Measurements from ENCODE around the gene SPANXN2.
A peak's percentile ranks its signal among the peaks of the same experiment; 100 is the strongest.

The SPANXN2 gene

DNA sequence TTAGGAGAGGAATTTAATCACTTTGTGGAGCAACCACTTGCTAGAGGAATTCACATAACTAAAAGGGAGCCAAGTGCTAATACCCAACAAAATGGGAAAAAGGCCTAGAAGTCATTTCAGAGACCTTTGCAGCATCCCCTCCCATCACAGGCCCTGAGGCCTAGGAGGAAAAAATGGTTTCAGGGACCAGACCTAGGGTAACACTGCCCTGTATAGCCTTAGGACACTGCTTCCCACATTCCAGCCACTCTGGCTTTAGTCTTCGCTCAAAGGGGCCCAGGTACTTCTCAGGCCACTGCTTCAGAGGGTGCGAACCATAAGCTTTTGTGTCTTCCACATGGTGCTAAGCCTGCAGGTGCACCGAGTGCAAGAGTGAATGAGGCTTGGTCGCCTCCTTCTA is 19.1 kb downstream of the SPANXN2 start:
- CTCF ChIA-PET, result no interaction called here

DNA sequence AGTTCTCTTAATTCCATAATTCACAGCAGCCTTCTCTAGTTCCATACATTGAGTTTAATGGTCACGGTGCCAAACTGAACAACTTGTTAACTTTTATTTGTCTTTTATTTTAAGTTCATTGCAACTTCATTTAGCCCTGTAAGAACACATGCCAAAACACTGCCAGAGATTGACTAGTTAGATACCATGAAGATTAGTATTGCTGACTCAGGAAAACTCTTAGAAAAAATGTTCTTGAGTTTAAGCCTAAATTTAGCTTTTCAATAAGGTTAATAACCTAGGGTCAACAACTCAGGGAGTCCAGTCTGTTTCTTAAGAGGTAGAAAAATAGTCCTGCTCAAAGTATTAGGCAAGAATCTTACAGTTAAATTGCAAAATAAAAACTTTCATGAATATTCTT is 25.7 kb downstream of the SPANXN2 start:
- CTCF ChIA-PET, result no interaction called here
- no peak for DNase-seq (ENCODE audit: low spot score)
- POLR2A ChIA-PET (ENCODE audit: low non-redundant PET), result no interaction called here
- TF ChIP-seq, protein P1, sequence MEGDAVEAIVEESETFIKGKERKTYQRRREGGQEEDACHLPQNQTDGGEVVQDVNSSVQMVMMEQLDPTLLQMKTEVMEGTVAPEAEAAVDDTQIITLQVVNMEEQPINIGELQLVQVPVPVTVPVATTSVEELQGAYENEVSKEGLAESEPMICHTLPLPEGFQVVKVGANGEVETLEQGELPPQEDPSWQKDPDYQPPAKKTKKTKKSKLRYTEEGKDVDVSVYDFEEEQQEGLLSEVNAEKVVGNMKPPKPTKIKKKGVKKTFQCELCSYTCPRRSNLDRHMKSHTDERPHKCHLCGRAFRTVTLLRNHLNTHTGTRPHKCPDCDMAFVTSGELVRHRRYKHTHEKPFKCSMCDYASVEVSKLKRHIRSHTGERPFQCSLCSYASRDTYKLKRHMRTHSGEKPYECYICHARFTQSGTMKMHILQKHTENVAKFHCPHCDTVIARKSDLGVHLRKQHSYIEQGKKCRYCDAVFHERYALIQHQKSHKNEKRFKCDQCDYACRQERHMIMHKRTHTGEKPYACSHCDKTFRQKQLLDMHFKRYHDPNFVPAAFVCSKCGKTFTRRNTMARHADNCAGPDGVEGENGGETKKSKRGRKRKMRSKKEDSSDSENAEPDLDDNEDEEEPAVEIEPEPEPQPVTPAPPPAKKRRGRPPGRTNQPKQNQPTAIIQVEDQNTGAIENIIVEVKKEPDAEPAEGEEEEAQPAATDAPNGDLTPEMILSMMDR (conservative IDR thresholded peaks at IDR 0.05; ENCODE audit: low read depth), result no peak
- H3K27ac ChIP-seq, result no peak overlapping the region

More for the DNA sequence above, 19.1 kb downstream of the SPANXN2 start:
- TF ChIP-seq, protein P1 (conservative IDR thresholded peaks at IDR 0.05; ENCODE audit: low read depth), result no peak
- no peak overlapping the region for H3K27ac ChIP-seq
- POLR2A ChIA-PET (ENCODE audit: low non-redundant PET), result no interaction called here
- no peak for DNase-seq (ENCODE audit: low spot score)

- ChIA-PET CTCF (no interaction called here), POLR2A (ENCODE audit: low non-redundant PET) (no interaction called here)
- TF ChIP-seq, protein P1 (conservative IDR thresholded peaks at IDR 0.05; ENCODE audit: low read depth), result no peak
- H3K27ac ChIP-seq, result no peak overlapping the region
- DNase-seq (ENCODE audit: low spot score), result no peak
Observed at GRCh38 chrX:143683486-143683885, 37.1 kb downstream of the SPANXN2 start.

- CTCF ChIA-PET, result no interaction called here
- H3K27ac ChIP-seq, result no peak overlapping the region
- no peak for DNase-seq (ENCODE audit: low spot score)
- POLR2A ChIA-PET (ENCODE audit: low non-redundant PET), result no interaction called here
- TF ChIP-seq, protein P1 (conservative IDR thresholded peaks at IDR 0.05; ENCODE audit: low read depth), result no peak
Observed at GRCh38 chrX:143674926-143675325, 45.6 kb downstream of the SPANXN2 start.

DNA sequence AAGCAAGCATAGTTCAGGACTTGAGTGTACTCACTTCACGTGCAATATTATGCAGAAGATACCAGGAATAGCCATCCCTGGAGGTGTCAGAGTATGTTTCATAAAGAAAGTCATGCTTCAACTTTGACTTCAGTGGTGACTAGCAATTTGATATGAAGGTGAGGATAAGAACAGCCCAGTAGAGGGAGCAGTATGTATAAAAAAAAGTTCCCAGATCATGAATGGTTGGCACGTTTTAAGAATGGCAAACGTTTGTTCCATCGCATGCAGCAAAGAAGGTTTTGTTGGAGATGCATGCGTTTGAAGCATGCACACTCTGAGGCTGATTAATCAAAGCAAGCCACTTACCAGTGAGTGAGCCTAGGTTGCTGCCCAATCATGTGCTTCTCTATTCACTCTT is 51.2 kb downstream of the SPANXN2 start:
- TF ChIP-seq, protein P1 (conservative IDR thresholded peaks at IDR 0.05; ENCODE audit: low read depth), result peak; percentile 26; the same call in 1 of the 2 replicates
- H3K27ac ChIP-seq, result no peak overlapping the region
- CTCF ChIA-PET, result interaction anchor here (0.6 to 0.7 kb wide), 2 partner anchors 29 to 1539 kb away, joined by 3 read pairs; no protein-coding TSS in a partner anchor
- POLR2A ChIA-PET (ENCODE audit: low non-redundant PET), result no interaction called here
- peak; percentile 1 for DNase-seq (ENCODE audit: low spot score)

- no peak for DNase-seq (ENCODE audit: low spot score)
- TF ChIP-seq, protein P1 (conservative IDR thresholded peaks at IDR 0.05; ENCODE audit: low read depth), result peak; percentile 42
- no peak overlapping the region for H3K27ac ChIP-seq
- ChIA-PET POLR2A (ENCODE audit: low non-redundant PET) (no interaction called here), CTCF (no interaction called here)
Observed at GRCh38 chrX:143664302-143664701, 56.2 kb downstream of the SPANXN2 start.

- TF ChIP-seq, protein P1 (conservative IDR thresholded peaks at IDR 0.05; ENCODE audit: low read depth), result no peak
- ChIA-PET CTCF (no interaction called here), POLR2A (ENCODE audit: low non-redundant PET) (no interaction called here)
- no peak overlapping the region for H3K27ac ChIP-seq
- DNase-seq (ENCODE audit: low spot score), result no peak
Observed at GRCh38 chrX:143663755-143664154, 56.8 kb downstream of the SPANXN2 start.

Measured in RWPE1 (cell line).